HCT116 (cell line): Measurements from ENCODE around the gene SYCP1.

ENCODE experiments used
- CEBPB ChIP-seq: IDR thresholded peaks from 2 replicates; pipeline ENCODE4 v1.6.1; 2012; ENCODE audit warnings: low read depth
- EGR1 ChIP-seq: IDR thresholded peaks from 2 replicates; pipeline ENCODE4 v1.6.1; 2012; ENCODE audit warnings: low read depth
- EZH2 ChIP-seq: fragments of 200-600 bp; sonication (generic); IDR thresholded peaks from 2 replicates; pipeline ENCODE4 v1.6.1; 2017; ENCODE audit warnings: antibody characterized with exemption, mixed run types
- EZH2phosphoT487 ChIP-seq: fragments of 200-600 bp; IDR thresholded peaks from 2 replicates; pipeline ENCODE4 v1.6.1; 2018; ENCODE audit warnings: antibody characterized with exemption, borderline replicate concordance
- POLR2A ChIP-seq: IDR thresholded peaks from 2 replicates; pipeline ENCODE4 v1.7.0; 2011; ENCODE audit warnings: borderline replicate concordance; ENCODE audit not compliant: insufficient read depth, insufficient read length; ENCODE audit errors: extremely low read depth
- RAD21 ChIP-seq: IDR thresholded peaks from 2 replicates; pipeline ENCODE4 v1.6.1; 2012; ENCODE audit warnings: low read depth, mild to moderate bottlenecking
- SP1 ChIP-seq: IDR thresholded peaks from 2 replicates; pipeline ENCODE4 v1.6.1; 2012; ENCODE audit warnings: low read depth
- SRF ChIP-seq: IDR thresholded peaks from 2 replicates; pipeline ENCODE4 v1.6.1; 2012; ENCODE audit warnings: low read depth
- YY1 ChIP-seq: IDR thresholded peaks from 2 replicates; pipeline ENCODE4 v1.6.1; 2011; ENCODE audit warnings: low read length, low read depth, moderate library complexity, mild to moderate bottlenecking; ENCODE audit not compliant: insufficient replicate concordance; ENCODE audit errors: extremely low read depth
- ZNF274 ChIP-seq: fragments of 200-500 bp; sonication (Bioruptor generic); IDR thresholded peaks from 2 replicates; pipeline ENCODE4 v1.6.1; 2014; ENCODE audit warnings: mild to moderate bottlenecking, low read depth, low read length, inconsistent platforms
- TF ChIP-seq, protein P1 (sequence below): IDR thresholded peaks from 2 replicates; pipeline ENCODE4 v1.6.1; 2012; ENCODE audit warnings: low read depth
- TF ChIP-seq, protein P2 (sequence below), 3 experiments: fragments of 200-600 bp in 1 of 3; sonication (generic) in 1 of 3; IDR thresholded peaks in 2 of 3; conservative IDR thresholded peaks in 1 of 3; 2 replicates each; pipeline ENCODE4 v1.5.1; 2012 to 2017; ENCODE audit warnings: low read depth in 2 of 3, low read length in 2 of 3, antibody characterized with exemption in 1 of 3, borderline replicate concordance in 1 of 3, control low read depth in 1 of 3, mild to moderate bottlenecking in 1 of 3, mixed read lengths in 1 of 3, mixed run types in 1 of 3, moderate library complexity in 1 of 3; ENCODE audit not compliant: insufficient read depth in 1 of 3
- TF ChIP-seq, protein P3 (sequence below): IDR thresholded peaks from 2 replicates; pipeline ENCODE4 v1.6.1; 2012
- TF ChIP-seq, protein P4 (sequence below): IDR thresholded peaks from 2 replicates; pipeline ENCODE4 v1.6.1; 2012

DNA sequence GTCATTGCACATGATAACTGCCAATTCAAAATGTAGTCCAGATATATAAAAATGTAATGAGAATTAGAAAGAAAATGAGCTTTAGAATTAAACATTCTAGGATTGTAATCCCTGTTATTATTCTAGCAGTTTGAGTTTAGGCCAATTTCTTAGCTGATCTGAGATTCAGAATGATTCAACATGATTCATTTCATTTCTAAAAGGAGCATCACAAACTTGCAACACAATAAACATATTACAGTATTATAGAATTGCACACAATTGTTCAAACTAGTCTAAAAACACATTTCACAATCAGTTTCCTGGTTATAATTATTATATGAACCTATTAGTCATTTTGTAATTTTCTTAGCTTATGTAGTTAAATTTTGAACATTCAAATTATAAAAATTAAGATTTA lies 131.6 kb downstream of the SYCP1 start:
- TF ChIP-seq, protein P1, sequence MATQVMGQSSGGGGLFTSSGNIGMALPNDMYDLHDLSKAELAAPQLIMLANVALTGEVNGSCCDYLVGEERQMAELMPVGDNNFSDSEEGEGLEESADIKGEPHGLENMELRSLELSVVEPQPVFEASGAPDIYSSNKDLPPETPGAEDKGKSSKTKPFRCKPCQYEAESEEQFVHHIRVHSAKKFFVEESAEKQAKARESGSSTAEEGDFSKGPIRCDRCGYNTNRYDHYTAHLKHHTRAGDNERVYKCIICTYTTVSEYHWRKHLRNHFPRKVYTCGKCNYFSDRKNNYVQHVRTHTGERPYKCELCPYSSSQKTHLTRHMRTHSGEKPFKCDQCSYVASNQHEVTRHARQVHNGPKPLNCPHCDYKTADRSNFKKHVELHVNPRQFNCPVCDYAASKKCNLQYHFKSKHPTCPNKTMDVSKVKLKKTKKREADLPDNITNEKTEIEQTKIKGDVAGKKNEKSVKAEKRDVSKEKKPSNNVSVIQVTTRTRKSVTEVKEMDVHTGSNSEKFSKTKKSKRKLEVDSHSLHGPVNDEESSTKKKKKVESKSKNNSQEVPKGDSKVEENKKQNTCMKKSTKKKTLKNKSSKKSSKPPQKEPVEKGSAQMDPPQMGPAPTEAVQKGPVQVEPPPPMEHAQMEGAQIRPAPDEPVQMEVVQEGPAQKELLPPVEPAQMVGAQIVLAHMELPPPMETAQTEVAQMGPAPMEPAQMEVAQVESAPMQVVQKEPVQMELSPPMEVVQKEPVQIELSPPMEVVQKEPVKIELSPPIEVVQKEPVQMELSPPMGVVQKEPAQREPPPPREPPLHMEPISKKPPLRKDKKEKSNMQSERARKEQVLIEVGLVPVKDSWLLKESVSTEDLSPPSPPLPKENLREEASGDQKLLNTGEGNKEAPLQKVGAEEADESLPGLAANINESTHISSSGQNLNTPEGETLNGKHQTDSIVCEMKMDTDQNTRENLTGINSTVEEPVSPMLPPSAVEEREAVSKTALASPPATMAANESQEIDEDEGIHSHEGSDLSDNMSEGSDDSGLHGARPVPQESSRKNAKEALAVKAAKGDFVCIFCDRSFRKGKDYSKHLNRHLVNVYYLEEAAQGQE: no peak
- TF ChIP-seq, protein P2, sequence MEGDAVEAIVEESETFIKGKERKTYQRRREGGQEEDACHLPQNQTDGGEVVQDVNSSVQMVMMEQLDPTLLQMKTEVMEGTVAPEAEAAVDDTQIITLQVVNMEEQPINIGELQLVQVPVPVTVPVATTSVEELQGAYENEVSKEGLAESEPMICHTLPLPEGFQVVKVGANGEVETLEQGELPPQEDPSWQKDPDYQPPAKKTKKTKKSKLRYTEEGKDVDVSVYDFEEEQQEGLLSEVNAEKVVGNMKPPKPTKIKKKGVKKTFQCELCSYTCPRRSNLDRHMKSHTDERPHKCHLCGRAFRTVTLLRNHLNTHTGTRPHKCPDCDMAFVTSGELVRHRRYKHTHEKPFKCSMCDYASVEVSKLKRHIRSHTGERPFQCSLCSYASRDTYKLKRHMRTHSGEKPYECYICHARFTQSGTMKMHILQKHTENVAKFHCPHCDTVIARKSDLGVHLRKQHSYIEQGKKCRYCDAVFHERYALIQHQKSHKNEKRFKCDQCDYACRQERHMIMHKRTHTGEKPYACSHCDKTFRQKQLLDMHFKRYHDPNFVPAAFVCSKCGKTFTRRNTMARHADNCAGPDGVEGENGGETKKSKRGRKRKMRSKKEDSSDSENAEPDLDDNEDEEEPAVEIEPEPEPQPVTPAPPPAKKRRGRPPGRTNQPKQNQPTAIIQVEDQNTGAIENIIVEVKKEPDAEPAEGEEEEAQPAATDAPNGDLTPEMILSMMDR (IDR thresholded peaks at IDR 0.05 in 2 of 3, conservative IDR thresholded peaks at IDR 0.05 in 1 of 3; ENCODE audit: borderline replicate concordance in 1 of 3, insufficient read depth in 1 of 3, low read depth in 2 of 3, low read length in 2 of 3): no peak
- TF ChIP-seq POLR2A: no peak
- TF ChIP-seq EGR1: no peak
- TF ChIP-seq RAD21: no peak
- no peak for TF ChIP-seq EZH2phosphoT487
- TF ChIP-seq, protein P3, sequence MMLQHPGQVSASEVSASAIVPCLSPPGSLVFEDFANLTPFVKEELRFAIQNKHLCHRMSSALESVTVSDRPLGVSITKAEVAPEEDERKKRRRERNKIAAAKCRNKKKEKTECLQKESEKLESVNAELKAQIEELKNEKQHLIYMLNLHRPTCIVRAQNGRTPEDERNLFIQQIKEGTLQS: no peak
- TF ChIP-seq, protein P4, sequence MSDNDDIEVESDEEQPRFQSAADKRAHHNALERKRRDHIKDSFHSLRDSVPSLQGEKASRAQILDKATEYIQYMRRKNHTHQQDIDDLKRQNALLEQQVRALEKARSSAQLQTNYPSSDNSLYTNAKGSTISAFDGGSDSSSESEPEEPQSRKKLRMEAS: no peak
- TF ChIP-seq YY1: no peak
- no peak for TF ChIP-seq SP1
- no peak for TF ChIP-seq EZH2
- no peak for TF ChIP-seq CEBPB
- TF ChIP-seq ZNF274: no peak
- no peak for TF ChIP-seq SRF
